ENCODE data around the gene ACSL5. TPM values are rescaled to one million over a fixed set of nuclear protein-coding genes. Genes with fewer than 3 reads are reported as not detected.
"Not testable (repeated sequence)": the region's sequence is repeated elsewhere in the genome, so short reads cannot be mapped to it uniquely, and the experiment has no call there.

Gene ACSL5
- polyA plus RNA-seq, 1 donor: 2.0 TPM

DNA sequence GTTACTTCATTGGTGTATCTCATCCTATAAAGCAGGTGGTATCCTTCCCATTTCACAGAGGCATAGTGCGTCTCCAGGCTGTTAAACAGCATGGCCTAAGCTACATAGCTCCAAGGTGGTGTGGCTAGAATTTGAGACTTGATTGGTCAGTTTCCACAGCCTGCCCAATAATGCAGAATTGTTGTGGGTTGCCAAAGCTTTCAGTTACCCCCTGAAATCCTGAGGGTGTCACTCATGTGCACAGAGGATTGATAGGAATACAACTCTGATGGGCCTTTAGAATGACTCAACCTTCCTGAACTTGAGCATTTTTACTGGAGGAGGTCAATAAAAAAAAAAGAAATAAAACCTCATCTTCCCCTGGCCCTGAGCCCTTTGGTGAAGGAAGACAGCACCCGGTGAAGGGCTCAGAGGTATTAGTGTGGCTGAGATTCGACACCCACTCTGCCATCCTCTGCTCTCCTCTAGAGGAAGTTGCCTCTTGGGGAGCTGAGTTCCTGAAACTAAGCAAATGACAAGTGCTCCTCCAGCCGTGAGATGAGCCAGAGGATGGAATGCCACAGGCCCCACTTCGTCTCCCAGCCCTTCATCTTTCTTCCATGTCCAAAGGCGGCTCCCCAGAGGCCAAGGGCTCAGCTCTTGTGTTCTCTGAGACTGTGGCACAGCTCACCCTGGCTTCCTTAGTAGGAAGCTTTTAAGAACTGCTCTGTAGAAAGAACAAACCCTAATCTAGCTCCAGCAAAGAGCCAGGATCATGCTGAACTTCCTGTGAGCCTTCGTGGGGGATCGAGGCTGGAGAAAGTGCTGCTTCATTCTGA, 1.0 kb downstream of the ACSL5 start:
- no peak for DNase-seq (ENCODE audit: low read depth)

DNA sequence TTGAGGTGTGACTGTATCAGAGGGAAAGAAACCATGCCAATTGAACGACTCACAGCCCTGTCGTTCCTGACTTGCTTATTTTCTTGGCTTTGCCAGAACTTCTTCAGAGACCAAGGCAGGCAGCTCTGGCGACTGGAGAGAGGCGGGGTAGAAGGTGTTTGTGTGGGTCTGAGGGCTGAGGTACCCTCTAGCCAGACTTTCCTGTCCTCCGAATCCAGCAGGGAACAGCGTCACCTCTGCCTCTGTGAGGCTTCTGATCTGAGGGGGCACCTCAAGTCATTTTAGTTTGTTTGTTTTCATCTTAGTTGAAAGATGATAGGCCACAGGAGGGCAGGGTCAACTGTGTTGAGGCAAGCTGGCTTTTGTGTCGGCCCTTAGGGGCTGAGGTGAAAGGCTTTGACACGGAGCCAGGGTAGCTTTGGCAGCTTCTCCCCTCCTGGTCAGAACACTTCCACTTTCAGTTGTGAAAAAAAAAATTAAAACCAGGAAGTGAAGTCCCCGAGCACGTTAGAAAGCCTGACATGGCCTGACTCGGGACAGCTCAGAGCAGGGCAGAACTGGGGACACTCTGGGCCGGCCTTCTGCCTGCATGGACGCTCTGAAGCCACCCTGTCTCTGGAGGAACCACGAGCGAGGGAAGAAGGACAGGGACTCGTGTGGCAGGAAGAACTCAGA, 1.9 kb downstream of the ACSL5 start:
- no peak for DNase-seq (ENCODE audit: low read depth)

DNA sequence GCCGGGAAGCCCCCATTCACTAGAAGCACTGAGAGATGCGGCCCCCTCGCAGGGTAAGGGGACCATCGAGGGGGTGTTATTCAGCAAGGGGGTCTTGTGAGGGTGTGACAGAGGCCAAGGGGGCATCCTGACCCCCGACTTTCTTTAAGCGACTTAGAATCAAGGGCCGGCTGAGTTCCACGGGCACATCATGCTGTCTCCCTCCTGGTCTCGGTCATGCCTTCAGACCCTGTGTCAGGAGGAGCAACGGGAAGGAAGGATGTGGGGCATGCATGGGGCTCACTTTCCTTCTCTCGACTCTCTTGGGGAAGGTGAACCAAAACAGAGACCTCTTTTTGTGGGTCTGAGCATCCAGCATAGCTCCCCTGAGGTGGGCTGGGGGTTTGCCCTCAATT, 2.5 kb downstream of the ACSL5 start:
- no peak for DNase-seq (ENCODE audit: low read depth)

DNA sequence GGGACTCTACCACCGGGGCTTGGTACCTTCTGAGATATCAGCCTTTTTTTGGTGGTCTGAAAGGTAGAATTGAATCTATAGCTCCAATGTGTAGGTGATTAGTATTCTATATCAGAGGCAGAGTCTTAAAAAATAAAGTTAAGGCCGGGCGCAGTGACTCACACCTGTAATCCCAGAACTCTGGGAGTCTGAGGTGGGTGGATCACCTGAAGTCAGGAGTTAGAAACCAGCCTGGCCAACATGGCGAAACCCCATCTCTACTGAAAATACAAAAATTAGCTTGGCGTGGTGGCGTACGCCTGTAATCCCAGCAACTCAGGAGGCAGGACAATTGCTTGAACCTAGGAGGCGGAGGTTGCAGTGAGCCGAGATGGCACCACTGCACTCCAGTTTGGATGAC, 3.2 kb downstream of the ACSL5 start:
- not testable (repeated sequence) for DNase-seq (ENCODE audit: low read depth)

DNA sequence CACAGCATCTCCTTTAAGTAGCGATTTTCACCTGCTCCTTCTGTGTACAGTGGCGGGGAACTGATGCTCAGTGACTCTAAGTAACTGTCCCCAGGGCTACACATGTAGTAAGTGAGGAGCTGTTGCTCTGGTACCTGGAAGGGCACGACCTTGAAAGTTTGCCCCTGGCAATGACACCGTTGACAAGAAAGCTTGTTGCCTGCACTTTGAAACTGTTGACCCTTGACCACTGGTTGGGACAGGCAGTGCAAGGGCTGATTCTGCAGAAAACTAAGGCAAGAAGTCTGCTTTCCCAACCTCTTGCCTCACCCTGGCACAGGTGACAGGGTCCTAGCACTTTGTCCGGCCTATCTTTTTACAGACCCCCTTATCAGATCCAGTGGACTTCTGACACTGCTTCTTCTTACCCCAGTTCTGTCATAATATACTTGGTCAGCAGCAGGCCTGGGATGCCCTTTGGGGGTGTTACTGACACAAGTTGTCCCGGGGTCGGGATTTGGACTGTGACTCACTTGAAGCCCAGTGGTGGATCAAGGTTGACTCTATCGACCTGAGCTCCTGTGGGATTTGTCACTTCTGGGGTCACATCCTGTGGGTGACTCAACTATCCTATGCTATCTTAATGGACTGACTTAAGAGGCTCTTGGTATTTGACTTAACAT, 5.8 kb downstream of the ACSL5 start:
- no peak for DNase-seq (ENCODE audit: low read depth)

DNA sequence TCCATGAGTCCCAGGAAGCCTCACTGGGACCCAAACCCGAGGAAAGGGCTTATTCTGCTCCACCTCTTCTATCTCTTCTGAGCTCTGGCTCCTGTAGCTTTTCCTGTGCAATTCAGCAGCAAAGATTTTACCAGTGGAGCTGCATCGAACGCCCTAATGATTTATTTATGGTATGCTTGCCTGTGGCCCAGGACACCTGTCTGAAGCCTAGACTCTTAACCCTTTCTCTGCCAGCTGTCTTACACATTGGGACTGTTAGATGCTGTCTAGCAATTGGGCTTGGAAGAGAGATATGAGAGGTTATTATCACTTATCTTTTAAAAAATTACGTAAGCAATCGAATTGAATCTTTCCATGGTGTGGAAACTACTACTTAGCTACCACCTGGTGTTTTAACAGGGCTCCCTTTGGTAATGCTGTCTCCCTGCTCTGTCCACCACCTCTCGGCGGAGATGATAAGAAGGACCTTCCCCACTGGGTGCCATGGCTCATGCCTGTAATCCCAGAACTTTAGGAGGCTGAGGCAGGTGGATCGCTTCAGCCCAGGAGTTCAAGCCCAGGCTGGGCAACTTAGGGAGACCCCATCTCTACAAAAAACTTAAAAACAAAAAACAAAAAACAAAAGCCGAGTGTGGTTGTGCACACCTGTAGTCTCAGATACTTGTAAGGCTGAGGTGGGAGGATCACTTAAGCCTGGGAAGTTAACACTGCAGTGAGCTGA, 8.8 kb downstream of the ACSL5 start:
- DNase-seq (ENCODE audit: low read depth): no peak

DNA sequence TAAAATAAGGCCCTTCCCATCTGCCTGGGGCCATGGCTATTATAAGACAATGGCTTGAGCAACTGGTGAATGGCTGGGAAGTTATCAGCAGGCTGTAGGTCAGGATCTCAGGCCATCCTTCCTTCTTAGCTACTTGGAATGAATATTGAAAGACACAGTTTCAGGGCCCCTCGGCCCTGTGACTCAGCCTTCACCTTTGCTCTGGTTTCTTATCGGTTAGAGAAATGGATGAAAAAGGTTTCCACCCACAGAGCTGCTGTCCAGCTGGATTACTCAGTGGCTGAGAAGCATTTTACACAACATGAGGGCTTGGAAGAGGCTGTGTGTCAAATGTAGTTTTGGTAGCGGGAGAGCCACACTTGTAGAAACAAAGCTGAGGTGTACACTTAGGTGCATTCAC, 9.4 kb downstream of the ACSL5 start:
- DNase-seq (ENCODE audit: low read depth): no peak

DNA sequence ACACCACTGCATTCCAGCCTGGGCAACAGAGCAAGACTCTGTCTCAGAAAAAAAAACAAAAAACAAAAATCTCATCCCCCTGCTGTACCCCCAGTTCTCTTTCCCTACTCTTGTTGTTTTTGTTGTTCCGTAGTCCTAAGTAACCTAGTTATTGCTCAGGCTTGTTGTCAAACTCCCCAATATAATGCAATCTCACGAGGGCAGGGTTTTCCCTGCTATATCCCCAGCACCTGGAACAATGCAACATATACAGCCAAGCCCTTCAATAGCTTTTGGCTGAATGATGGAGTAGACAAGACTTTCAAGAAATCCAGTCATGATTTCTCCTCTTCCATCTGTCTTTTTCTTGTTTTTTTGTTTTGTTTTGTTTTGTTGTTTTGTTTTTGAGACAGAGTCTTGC, 10.2 kb downstream of the ACSL5 start:
- no peak for DNase-seq (ENCODE audit: low read depth)

DNA sequence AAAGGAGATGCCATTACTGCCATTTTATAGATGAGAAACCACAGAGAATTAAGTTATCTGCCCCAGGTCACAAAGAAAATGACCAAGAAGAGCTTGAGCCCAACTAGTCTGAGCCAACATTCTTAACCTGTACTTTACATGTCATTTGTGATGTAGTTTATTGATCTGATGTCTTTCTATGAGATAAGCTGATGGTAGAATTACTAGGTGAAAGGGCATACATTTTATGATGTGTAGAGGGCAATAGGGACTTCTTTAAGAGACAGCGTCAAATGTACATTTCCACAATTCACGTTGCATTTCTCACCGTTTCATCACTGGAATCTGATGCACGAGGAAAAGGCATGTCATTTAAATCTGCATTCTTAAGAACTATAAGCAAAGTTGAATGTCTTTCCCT, 11.3 kb downstream of the ACSL5 start:
- DNase-seq (ENCODE audit: low read depth): no peak

DNA sequence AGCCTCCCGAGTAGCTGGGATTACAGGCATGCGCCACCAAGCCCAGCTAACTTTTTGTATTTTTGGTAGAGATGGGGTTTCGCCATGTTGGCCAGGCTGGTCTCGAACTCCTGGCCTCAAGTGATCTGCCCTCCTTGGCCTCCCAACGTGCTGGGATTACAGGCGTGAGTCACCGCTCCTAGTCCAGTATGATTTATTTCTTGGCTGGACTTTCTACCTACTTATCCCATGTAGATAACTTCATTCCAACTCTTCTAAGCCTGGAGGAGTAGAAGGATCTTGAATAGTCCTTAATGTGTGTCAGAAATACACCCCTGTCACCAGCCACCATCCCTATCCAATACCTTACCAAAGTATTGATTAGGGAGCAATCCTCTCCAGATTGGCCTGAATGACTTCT, 14.1 kb downstream of the ACSL5 start:
- not testable (repeated sequence) for DNase-seq (ENCODE audit: low read depth)

DNA sequence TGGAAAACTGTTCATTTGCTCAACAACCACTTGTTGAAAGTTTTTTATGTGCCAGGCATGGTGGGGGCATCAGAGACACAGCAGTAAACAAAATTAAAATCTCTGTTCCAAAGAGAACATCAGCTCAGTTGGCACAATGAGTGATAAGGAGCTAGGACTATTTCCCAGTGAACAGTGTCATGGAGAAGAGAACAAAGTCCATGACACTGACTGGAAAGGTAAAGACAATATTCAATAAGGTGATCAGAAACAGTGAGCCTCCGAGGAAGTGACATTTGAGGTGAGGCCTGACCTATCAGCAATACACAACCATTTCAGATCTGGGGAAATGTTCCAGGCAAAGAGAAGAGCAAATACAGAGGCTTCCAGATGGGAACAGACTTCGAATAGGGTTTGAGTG, 14.6 kb downstream of the ACSL5 start:
- no peak for DNase-seq (ENCODE audit: low read depth)

DNA sequence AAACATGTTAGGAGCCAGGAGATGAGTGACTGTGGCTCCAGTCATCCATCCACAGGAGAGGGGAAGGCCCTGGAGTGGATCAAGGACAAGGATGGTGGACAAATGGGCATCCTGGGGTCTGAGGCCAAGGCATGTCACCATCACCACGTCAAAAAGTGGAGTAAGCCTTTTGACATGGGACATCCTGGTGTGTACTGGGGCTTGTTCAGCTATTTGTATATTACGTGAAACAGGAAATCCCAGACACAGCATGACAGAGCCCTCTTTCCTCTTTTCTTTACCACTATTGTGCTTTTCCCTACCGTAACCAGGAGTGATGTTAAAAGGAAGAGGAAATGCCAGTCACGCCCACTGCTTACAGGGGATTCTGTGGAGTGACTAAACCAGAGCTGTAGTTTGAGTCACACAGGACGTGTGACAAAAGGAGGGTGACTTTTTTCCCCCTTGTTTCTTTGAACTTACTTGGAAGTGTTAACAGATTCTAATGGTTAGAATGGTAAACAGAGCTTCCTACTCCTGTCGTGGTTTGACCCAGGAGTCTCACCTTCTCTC, 15.4 kb downstream of the ACSL5 start:
- DNase-seq (ENCODE audit: low read depth): no peak

DNA sequence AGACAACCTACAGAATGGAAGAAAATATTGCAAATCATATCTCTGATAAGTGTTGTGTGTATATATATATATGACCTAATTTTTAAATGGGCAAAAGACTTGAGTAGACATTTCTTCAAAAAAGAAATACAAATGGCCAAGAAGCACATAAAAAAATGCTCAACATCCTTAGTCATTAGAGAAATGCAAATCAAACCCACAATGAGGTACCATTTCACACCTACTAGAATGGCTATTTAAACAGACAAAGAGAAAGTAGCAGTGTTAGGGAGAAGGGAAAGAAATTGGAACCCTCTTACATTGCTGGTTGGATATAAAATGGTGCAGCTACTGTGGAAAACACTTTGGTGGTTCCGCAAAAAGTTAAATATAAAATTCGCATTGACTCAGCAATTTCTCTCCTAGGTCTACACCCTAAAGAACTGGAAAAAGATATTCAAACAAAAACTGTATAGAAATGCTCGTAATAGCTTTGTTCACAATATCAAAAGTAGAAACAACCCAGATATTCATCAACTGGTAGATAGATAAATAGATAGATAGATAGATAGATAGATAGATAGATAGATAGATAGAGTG, 16.3 kb downstream of the ACSL5 start:
- no peak for DNase-seq (ENCODE audit: low read depth)

DNA sequence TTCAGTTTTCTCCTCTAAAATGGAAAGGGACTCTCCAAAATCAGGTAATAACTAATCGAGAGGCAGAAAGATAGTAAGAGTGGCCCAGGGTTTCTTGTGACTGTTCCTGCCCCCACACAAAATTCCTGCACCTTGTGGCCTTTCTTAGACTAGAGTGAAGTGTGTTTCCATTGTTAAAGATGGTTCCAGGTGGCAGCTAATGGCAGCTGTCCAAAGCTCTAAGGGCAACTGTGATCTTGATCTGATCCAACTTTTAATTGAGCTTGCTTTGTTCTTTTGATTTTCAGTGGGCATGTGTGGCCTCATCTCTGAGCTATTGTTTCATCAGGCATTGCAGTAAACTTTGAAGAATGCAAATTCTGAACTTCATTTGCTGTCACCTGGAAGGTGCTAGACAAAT, 19.4 kb downstream of the ACSL5 start:
- DNase-seq (ENCODE audit: low read depth): no peak

DNA sequence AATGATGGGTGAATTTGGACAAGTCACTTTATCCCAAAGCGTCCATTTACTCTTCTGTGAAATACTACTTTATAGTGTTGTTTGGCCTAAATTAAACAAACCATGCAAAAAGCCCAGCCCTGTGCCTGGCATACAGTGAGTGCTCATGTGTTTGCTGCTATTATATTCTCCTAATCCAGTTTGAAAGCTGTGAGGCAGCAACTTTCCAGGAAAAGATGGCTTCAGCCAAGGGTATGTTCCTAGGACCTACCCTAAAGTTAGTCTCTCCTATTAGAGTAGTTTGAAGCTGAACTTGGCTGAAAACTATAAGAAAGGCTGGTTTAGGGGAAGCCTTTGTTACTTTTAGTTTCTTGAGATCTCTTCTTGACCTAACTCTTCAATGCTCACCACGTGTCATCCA, 19.9 kb downstream of the ACSL5 start:
- DNase-seq (ENCODE audit: low read depth): no peak

DNA sequence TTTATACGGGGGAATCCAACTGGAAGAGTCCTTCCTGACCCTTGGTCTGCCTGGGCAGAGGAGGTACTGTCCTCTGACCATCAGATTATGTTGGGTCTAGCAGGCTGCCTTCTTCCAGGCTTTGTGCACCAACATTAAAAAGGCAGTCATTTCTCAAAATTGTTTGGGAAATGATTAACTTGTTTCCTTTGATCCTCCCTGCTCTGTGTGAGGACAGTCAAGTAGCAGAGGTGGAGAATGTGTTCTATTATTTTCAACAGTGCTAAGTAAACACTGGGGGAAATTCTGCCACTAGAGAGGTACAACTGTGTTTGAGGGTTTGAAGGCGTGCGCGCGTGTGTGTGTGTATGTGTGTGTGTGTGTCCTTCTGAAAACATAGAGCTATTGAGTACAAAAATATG, 20.6 kb downstream of the ACSL5 start:
- no peak for DNase-seq (ENCODE audit: low read depth)

DNA sequence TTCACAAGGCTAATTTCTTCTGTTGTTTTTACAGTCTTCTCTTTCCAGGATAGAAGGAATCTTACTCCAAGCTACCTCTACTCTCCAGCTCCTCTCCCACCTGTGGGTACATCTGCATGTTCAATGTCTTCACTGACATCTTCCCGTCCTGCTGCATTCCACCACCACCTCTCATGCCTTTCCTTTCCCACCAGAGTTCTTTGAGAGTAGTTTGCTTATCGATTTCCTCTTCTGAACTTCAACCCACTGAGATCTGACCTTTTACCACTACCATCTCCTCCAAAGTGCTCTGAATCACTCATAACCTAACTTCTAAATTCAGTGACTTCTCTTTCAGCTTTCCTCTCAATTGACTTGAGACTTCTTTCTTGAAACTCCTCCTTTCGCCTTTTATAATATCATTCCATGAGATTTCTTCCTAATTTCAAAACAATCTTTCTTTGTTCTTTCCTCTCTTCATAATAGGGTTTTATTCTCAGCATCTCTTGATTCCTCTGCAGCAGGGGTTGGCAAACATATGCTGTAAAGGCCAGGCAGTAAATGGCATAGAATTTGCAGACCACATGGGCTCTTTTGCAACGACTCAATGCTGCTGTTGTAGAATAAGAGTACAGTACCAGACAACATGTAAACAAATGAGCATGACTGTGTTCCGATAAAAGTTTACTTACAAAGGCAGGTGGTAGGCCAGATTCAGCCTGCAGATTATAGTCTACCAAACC, 22.1 kb downstream of the ACSL5 start:
- DNase-seq (ENCODE audit: low read depth): no peak

DNA sequence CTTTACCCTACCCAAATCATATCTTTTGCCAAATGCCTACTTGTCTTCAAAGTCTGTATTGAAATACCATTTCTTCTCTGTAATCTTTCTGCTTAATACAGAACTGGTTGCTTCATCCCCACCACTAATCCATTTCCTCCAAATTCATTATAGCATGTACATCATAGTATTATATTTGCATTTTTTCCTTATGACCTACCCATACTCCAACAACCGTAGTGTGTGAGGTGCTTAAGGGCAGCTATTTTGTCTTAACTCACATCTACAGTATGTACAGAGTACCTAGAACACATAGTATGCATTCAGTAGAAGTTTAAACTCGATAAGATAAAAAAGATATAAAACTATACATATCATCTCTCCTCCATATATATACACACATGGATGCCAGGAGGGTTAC, 23.7 kb downstream of the ACSL5 start:
- DNase-seq (ENCODE audit: low read depth): no peak

DNA sequence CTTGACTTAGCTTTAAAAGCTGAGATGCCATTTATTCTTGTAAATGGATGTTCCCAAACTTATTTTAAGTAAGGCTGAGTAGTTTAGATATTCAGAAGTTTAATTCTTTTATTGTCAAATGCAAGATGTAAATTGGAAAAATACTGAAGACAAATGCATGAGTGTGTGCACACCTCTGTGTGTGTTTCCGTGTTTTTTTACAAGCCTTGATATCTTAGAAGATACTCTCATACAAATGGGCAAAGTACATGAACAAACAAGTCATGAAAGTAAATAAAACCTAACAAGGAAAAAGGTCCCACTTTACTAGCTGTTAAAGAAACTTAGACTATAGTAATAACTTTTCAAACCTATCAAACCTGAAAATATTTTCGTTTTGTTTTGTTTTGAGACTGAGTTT, 29.0 kb downstream of the ACSL5 start:
- DNase-seq (ENCODE audit: low read depth): no peak

DNA sequence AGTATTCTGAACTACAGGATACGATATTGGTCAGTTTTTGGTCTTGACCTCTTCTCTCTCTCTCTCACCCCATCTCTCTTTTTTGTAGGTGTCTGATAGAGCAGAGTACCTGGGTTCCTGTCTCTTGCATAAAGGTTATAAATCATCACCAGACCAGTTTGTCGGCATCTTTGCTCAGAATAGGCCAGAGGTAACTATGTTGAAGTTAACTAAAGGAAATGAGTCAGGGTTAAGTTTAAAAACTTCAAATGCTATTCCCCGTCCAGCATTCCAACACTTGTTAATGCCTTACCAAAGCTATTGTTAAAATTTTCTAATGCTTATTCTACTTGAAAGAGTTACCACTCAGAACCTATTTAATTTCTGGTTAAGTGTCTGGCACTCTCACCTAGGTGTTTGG, 30.7 kb downstream of the ACSL5 start:
- DNase-seq (ENCODE audit: low read depth): no peak

DNA sequence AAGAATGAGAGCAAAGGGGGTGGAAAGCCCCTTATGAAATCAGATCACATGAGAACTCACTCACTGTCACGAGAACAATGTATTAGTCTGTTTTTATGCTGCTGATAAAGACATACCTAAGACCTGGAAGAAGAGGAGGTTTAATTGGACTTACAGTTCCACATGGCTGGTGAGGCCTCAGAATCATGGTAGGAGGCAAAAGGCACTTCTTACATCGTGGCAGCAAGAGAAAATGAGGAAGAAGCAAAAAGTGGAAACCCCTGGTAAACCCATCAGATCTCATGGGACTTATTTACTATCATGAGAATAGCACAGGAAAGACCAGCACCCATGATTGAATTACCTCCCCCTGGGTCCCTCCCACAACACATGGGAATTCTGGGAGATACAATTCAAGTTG, 32.9 kb downstream of the ACSL5 start:
- DNase-seq (ENCODE audit: low read depth): not testable (repeated sequence)
